H1 (cell line): Measurements from ENCODE around the gene TMEM176B. TPM values are rescaled to one million over a fixed set of nuclear protein-coding genes. Genes with fewer than 3 reads are reported as not detected.
A peak's percentile ranks its signal among the peaks of the same experiment; 100 is the strongest.

Experiments
- CTCF ChIA-PET: fragments of 300-600 bp; sonication (Branson Sonifier 250); formaldehyde crosslinking; loops from one replicate; lab custom pipeline; 2021; ENCODE audit not compliant: partially characterized antibody; lab: Charles Lee
- POLR2A ChIA-PET: fragments of 300-600 bp; sonication (Branson Sonifier 250); formaldehyde crosslinking; loops from one replicate; lab custom pipeline; 2021; ENCODE audit warnings: inconsistent platforms; ENCODE audit not compliant: partially characterized antibody; lab: Charles Lee
- DNase-seq, 2 experiments: peaks; one replicate each; pipeline versions ENCODE4 v3.0.0 to v3.0.0-alpha.2; 2010 to 2022; ENCODE audit warnings: low spot score in 2 of 2, low read depth in 1 of 2, mixed read lengths in 1 of 2
- FAIRE-seq: peaks from 2 replicates; lab custom pipeline; 2011; peaks lifted over from hg19 to GRCh38; lab: Jason Lieb, UNC
- H2AFZ ChIP-seq: 2 replicates; pipeline ENCODE4 v1.8.1; 2012; ENCODE audit warnings: low read length, inconsistent platforms
- H2AK5ac ChIP-seq: 2 replicates; pipeline ENCODE4 v1.6.1; 2013; ENCODE audit warnings: low read depth, low read length
- H2BK120ac ChIP-seq: replicated peaks from 2 replicates; pipeline ENCODE3; 2013; ENCODE audit warnings: low read depth, low read length, inconsistent platforms
- H2BK12ac ChIP-seq: 2 replicates; pipeline ENCODE4 v1.6.1; 2013; ENCODE audit warnings: low read depth, low read length
- H2BK15ac ChIP-seq: 2 replicates; pipeline ENCODE4 v1.6.1; 2013; ENCODE audit warnings: low read length
- H2BK20ac ChIP-seq: 2 replicates; pipeline ENCODE4 v1.6.1; 2013; ENCODE audit warnings: low read length
- H2BK5ac ChIP-seq: 2 replicates; pipeline ENCODE4 v1.6.1; 2013; ENCODE audit warnings: low read depth, low read length
- H3K14ac ChIP-seq: 2 replicates; pipeline ENCODE4 v1.6.1; 2013; ENCODE audit warnings: inconsistent platforms; ENCODE audit not compliant: insufficient read length
- H3K18ac ChIP-seq: 2 replicates; pipeline ENCODE4 v1.6.1; 2013; ENCODE audit warnings: low read length; ENCODE audit errors: extremely low read depth
- H3K23ac ChIP-seq: 2 replicates; pipeline ENCODE4 v1.6.1; 2013; ENCODE audit warnings: inconsistent platforms; ENCODE audit not compliant: insufficient read length
- H3K23me2 ChIP-seq: 2 replicates; pipeline ENCODE4 v1.6.1; 2013; ENCODE audit warnings: low read depth, low read length
- H3K27ac ChIP-seq: 2 replicates; pipeline ENCODE4 v1.6.1; 2011; ENCODE audit warnings: low read depth, low read length, inconsistent platforms
- H3K27me3 ChIP-seq, 4 experiments: replicated peaks in 1 of 4; 1 replicate in 1 of 4; 2 replicates in 3 of 4; pipeline versions ENCODE4 v1.6.1 to v1.8.1; 2011 to 2013; ENCODE audit warnings: low read length in 3 of 4, mild to moderate bottlenecking in 3 of 4, inconsistent platforms in 2 of 4, mixed read lengths in 2 of 4, moderate library complexity in 1 of 4; ENCODE audit not compliant: control insufficient read depth in 3 of 4, insufficient read depth in 3 of 4; ENCODE audit errors: extremely low read depth in 1 of 4
- H3K36me3 ChIP-seq, 4 experiments: 2 replicates each; pipeline versions ENCODE4 v1.6.1 to v1.8.1; 2011 to 2013; ENCODE audit warnings: mild to moderate bottlenecking in 4 of 4, low read length in 3 of 4, moderate library complexity in 2 of 4, control low read depth in 1 of 4, inconsistent platforms in 1 of 4; ENCODE audit not compliant: insufficient read depth in 4 of 4, control insufficient read depth in 2 of 4
- H3K4ac ChIP-seq: replicated peaks from 2 replicates; pipeline ENCODE3; 2013; ENCODE audit warnings: low read length, low read depth, mixed read lengths, inconsistent platforms; ENCODE audit not compliant: insufficient read length
- H3K4me1 ChIP-seq, 4 experiments: replicated peaks in 1 of 4; 1 replicate in 1 of 4; 2 replicates in 3 of 4; pipeline versions ENCODE4 v1.6.1 to v1.8.1; 2011 to 2013; ENCODE audit warnings: low read length in 3 of 4, inconsistent platforms in 2 of 4, mixed read lengths in 1 of 4; ENCODE audit not compliant: insufficient read depth in 4 of 4, control insufficient read depth in 3 of 4
- H3K4me2 ChIP-seq, 2 experiments: 2 replicates each; pipeline versions ENCODE4 v1.6.1 to v1.8.1; 2011 to 2013; ENCODE audit warnings: low read depth in 2 of 2, low read length in 2 of 2, control low read depth in 1 of 2, inconsistent platforms in 1 of 2, mild to moderate bottlenecking in 1 of 2; ENCODE audit not compliant: insufficient read depth in 1 of 2
- H3K4me3 ChIP-seq, 4 experiments: fragments of 200-600, 300-600 bp in 1 of 4; sonication (generic), shearing (Covaris generic), sonication (Bioruptor Twin) in 1 of 4; 2 replicates each; pipeline versions ENCODE4 v1.5.1 to v1.8.1; 2011 to 2016; ENCODE audit warnings: low read length in 4 of 4, low read depth in 3 of 4, control low read depth in 2 of 4, inconsistent platforms in 2 of 4, mild to moderate bottlenecking in 2 of 4, mixed read lengths in 1 of 4, moderate library complexity in 1 of 4; ENCODE audit not compliant: insufficient read depth in 2 of 4; ENCODE audit errors: extremely low read depth in 1 of 4
- H3K56ac ChIP-seq: replicated peaks from 2 replicates; pipeline ENCODE3; 2013; ENCODE audit warnings: low read depth, mild to moderate bottlenecking, mixed read lengths, low read length, inconsistent platforms; ENCODE audit not compliant: insufficient read length
- H3K79me1 ChIP-seq: 2 replicates; pipeline ENCODE4 v1.6.1; 2013; ENCODE audit warnings: low read depth, low read length, control low read depth
- H3K79me2 ChIP-seq, 2 experiments: 2 replicates each; pipeline versions ENCODE4 v1.6.1 to v1.8.1; 2012 to 2013; ENCODE audit warnings: low read length in 2 of 2, mild to moderate bottlenecking in 2 of 2, inconsistent platforms in 1 of 2; ENCODE audit not compliant: insufficient read depth in 2 of 2, control insufficient read depth in 1 of 2
- H3K9ac ChIP-seq, 4 experiments: replicated peaks in 1 of 4; 1 replicate in 1 of 4; 2 replicates in 3 of 4; pipeline versions ENCODE4 v1.6.1 to v1.8.1; 2011 to 2013; ENCODE audit warnings: low read depth in 3 of 4, low read length in 3 of 4, control low read depth in 2 of 4, mild to moderate bottlenecking in 2 of 4, moderate library complexity in 2 of 4, inconsistent platforms in 1 of 4; ENCODE audit errors: extremely low read depth in 1 of 4
- H3K9me3 ChIP-seq, 2 experiments: 2 replicates each; pipeline versions ENCODE4 v1.6.1 to v1.8.1; 2012 to 2013; ENCODE audit warnings: mild to moderate bottlenecking in 2 of 2, moderate library complexity in 2 of 2, control low read depth in 1 of 2, inconsistent platforms in 1 of 2, low read depth in 1 of 2, low read length in 1 of 2, mixed read lengths in 1 of 2; ENCODE audit not compliant: insufficient read depth in 2 of 2
- H4K20me1 ChIP-seq, 2 experiments: replicated peaks in 1 of 2; 2 replicates each; pipeline versions ENCODE3 to v1.8.1; 2011 to 2013; ENCODE audit warnings: inconsistent platforms in 2 of 2, low read length in 2 of 2, mild to moderate bottlenecking in 1 of 2; ENCODE audit not compliant: insufficient read depth in 2 of 2, control insufficient read depth in 1 of 2
- H4K5ac ChIP-seq: 2 replicates; pipeline ENCODE4 v1.6.1; 2013; ENCODE audit warnings: low read length, low read depth, mixed read lengths, inconsistent platforms; ENCODE audit not compliant: insufficient read length
- H4K8ac ChIP-seq: 2 replicates; pipeline ENCODE4 v1.8.0; 2013; ENCODE audit warnings: mild to moderate bottlenecking, moderate library complexity, low read length, inconsistent platforms; ENCODE audit not compliant: insufficient read depth; ENCODE audit errors: extremely low read depth
- H4K91ac ChIP-seq: replicated peaks from 2 replicates; pipeline ENCODE3; 2013; ENCODE audit warnings: low read length, mixed read lengths, inconsistent platforms; ENCODE audit not compliant: insufficient read length
- BCL11A ChIP-seq, 2 experiments: IDR thresholded peaks; one replicate each; pipeline ENCODE4 v1.6.1; 2011; ENCODE audit warnings: low read depth in 2 of 2, low read length in 2 of 2, mild to moderate bottlenecking in 2 of 2
- CREB1 ChIP-seq: IDR thresholded peaks from 2 replicates; pipeline ENCODE4 v1.6.1; 2012; ENCODE audit warnings: inconsistent platforms
- HDAC2 ChIP-seq, 2 experiments: fragments of 300-600 bp in 1 of 2; sonication (generic) in 1 of 2; IDR thresholded peaks; 2 replicates each; pipeline ENCODE4 v1.6.1; 2011 to 2012; ENCODE audit warnings: low read depth in 2 of 2, low read length in 2 of 2, mild to moderate bottlenecking in 2 of 2, moderate library complexity in 2 of 2, borderline replicate concordance in 1 of 2, inconsistent platforms in 1 of 2
- POU5F1 ChIP-seq: IDR thresholded peaks from 2 replicates; pipeline ENCODE4 v1.6.1; 2011; ENCODE audit warnings: low read depth, mild to moderate bottlenecking, low read length, moderate library complexity
- RBBP5 ChIP-seq: IDR thresholded peaks from 2 replicates; pipeline ENCODE4 v1.7.1; 2012; ENCODE audit warnings: low read depth, mild to moderate bottlenecking, inconsistent platforms, low read length, moderate library complexity, borderline replicate concordance
- RXRA ChIP-seq: IDR thresholded peaks from 2 replicates; pipeline ENCODE4 v1.6.1; 2011; ENCODE audit warnings: low read depth, mild to moderate bottlenecking, low read length, moderate library complexity; ENCODE audit not compliant: insufficient read depth
- SIN3A ChIP-seq, 2 experiments: IDR thresholded peaks in 1 of 2; conservative IDR thresholded peaks in 1 of 2; 2 replicates each; pipeline ENCODE4 v1.6.1; 2011 to 2012; ENCODE audit warnings: low read length in 2 of 2, improper control_type of control experiment in 1 of 2, low read depth in 1 of 2, mild to moderate bottlenecking in 1 of 2
- SP1 ChIP-seq: IDR thresholded peaks from 2 replicates; pipeline ENCODE4 v1.6.1; 2011; ENCODE audit warnings: low read depth, low read length
- WGBS, 2 experiments: shearing (Covaris generic) in 1 of 2; methylation state at CpG; one replicate each; pipeline versions ENCODE4 v1.1.6 to v1.1.7; 2013 to 2015; ENCODE audit warnings: low lambda C conversion rate in 2 of 2, mixed read lengths in 2 of 2, inconsistent platforms in 1 of 2, low coverage in 1 of 2, missing lambda C conversion rate in 1 of 2; ENCODE audit not compliant: insufficient replicate concordance in 2 of 2, insufficient coverage in 1 of 2, insufficient read length in 1 of 2; ENCODE audit errors: extremely low coverage in 1 of 2, missing lambda C conversion rate in 1 of 2; 5-methylcytosine and 5-hydroxymethylcytosine counted together
- long read RNA-seq, 2 experiments: library from RNA in 1 of 2; library from capped mRNA in 1 of 2; stranded (forward); transcript quantifications; one replicate each; pipeline ENCODE4 v2.0.0, GENCODE V29; 2021; ENCODE audit warnings: inconsistent platforms in 1 of 2
- polyA minus RNA-seq, 3 experiments: library from RNA; depleted of rRNA, polyadenylated mRNA; stranded (reverse); fragments of >200 nt; gene quantifications; 1 replicate in 2 of 3; 2 replicates in 1 of 3; pipeline ENCODE4 v1.2.3, GENCODE V29; 2011
- polyA plus RNA-seq, 7 experiments: library from polyadenylated mRNA; depleted of rRNA in 3 of 7; stranded (reverse) in 5 of 7; unstranded in 2 of 7; fragments of >200 nt in 5 of 7; fragments of 200-250 nt in 2 of 7; gene quantifications; 1 replicate in 5 of 7; 2 replicates in 1 of 7; 4 replicates in 1 of 7; pipeline versions ENCODE4 v1.2.1 to v1.2.3, GENCODE V29; 2011 to 2013; ENCODE audit warnings: missing spikeins in 2 of 7, mixed read lengths in 2 of 7
- total RNA-seq: library from RNA; stranded (reverse); fragmentation: NEBNext Ultra II Directional; extraction: Animal tissue kit (Norgen Biotek cat#: 25700); gene quantifications from 2 replicates; pipeline ENCODE4 v1.2.1, GENCODE V29; 2021

TMEM176B gene
- total RNA-seq (1.2 TPM in 2 replicates), polyA plus RNA-seq (2011; rRNA removed) (2.1 and 2.2 TPM in 2 replicates), polyA minus RNA-seq (2011; rRNA and poly(A)+ RNA removed) (1.0 TPM in 1 of 2 replicates, not detected in the other)
- 1.7 TPM for polyA plus RNA-seq (2011; cell fraction: cytosol; rRNA removed)
- polyA plus RNA-seq (2011; cell fraction: nucleus; rRNA removed), result 1.9 TPM
- polyA plus RNA-seq (2012, experiment 1 of 2), result 0.48 to 1.3 TPM (median 1.2 TPM) in 4 replicates
- 1.3 TPM for polyA plus RNA-seq (2012, experiment 2 of 2)
- 0.91 TPM for polyA plus RNA-seq (2013, experiment 1 of 2)
- polyA plus RNA-seq (2013, experiment 2 of 2), result 0.87 TPM
- not detected for polyA minus RNA-seq (2011; cell fraction: cytosol; rRNA and poly(A)+ RNA removed)
- polyA minus RNA-seq (2011; cell fraction: nucleus; rRNA and poly(A)+ RNA removed), result not detected
- long read RNA-seq, experiment 1, partial matches to known transcripts, result 1 of 4 reads
- long read RNA-seq, experiment 1, other reads (novel, unspliced or antisense), result 2 of 4 reads
- long read RNA-seq, experiment 2, partial matches to known transcripts, result 0 of 1 reads
- long read RNA-seq, experiment 2, other reads (novel, unspliced or antisense), result 1 of 1 reads

DNA sequence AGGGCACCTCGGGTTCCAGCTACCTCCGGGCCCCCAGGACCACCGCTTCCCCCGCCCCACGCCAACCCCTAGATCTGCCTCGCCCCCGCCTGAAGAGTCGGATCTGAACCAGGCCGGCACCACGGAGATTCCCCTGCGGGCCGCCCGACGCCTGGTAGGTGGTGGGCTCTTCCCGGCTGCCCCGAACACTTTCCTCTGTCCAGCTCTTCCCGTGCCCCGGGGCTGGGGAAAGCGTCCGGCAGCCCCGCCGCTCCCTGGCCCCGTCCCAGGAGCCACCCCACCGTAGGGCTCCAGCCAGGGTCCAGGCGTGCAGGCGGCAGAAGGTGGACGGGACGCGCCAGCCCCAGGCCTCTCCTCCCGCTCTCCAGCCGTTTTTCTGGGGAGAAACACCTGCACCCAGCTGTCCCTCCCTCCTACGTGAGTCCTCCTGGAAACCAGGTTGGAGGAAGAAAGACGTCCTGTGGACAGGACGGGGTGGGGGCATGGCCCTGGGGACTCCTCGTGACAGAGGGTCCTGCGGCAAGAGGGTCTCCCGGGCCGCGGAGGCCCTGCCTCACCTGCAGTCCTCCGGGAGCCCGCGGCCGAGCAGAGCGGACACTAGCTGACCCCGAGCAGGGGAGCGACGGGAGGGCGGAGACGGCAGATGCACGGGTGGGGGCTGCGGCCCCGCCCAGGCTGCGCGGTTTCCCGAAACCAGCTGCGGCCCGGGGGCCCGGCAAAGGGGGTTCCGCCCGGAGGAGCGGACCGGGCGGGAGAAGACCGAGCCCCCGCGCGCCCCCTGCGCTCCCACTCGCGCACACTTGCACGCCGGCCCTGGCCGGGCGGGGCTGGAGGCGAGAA, at the start of gene TMEM176B:
Gene TMEM176B, minus strand, starts transcription at position 624 of the 840 bp plus-strand sequence. CDS start 3,795 bp downstream, outside the sequence.
- Histone ChIP-seq H4K5ac (no peak within 1 kb of the TSS), H4K20me1 (no peaks in the 10 kb centered on the region), H3K4ac (no peak within 1 kb of the TSS), H3K9ac (no peak within 1 kb of the TSS), H3K23ac (no peak within 1 kb of the TSS), H2BK12ac (no peak within 1 kb of the TSS), H2BK5ac (no peak within 1 kb of the TSS), H3K23me2 (peaks cover 14% of the 10 kb centered on the region), H2BK15ac (no peak within 1 kb of the TSS), H2AFZ (peak within 1 kb of the TSS; percentile 56; the same call in 1 of the 2 replicates), H2BK20ac (no peak within 1 kb of the TSS), H3K4me3 (peak within 1 kb of the TSS; percentile 31 to 66 (median 44)), H3K79me2 (no peaks in the 10 kb centered on the region), H3K4me1 (peaks cover 0 to 9% (median 4%) of the 10 kb centered on the region in 4 experiments; a peak in 6 of 7 replicates), H2AK5ac (no peak within 1 kb of the TSS), H4K91ac (no peak within 1 kb of the TSS), H3K4me2 (peak within 1 kb of the TSS; percentile 84 to 93), H3K36me3 (peaks cover 0 to 11% (median 0%) of the 10 kb centered on the region in 4 experiments; a peak in 1 of 8 replicates), H3K27ac (no peak within 1 kb of the TSS), H3K27me3 (peaks cover 37 to 49% (median 46%) of the 10 kb centered on the region in 4 experiments), H3K56ac (no peak within 1 kb of the TSS), H3K79me1 (no peaks in the 10 kb centered on the region), H3K18ac (no peak within 1 kb of the TSS; the same call in 1 of the 2 replicates), H3K14ac (no peak within 1 kb of the TSS), H2BK120ac (no peak within 1 kb of the TSS), H4K8ac (no peak within 1 kb of the TSS; the same call in 1 of the 2 replicates), H3K9me3 (no peaks in the 10 kb centered on the region; a peak in 1 of 4 replicates)
- CTCF ChIA-PET, result interaction anchor here (0.8 to 1.9 kb wide), 9 partner anchors 8 to 351 kb away, joined by 3 to 6 read pairs (median 3); no protein-coding TSS in a partner anchor
- peak in 1 of 2 experiments; percentile 58 for DNase-seq
- no peak for FAIRE-seq
- WGBS, 2 experiments, result 10% methylated on average over 25 of the region's 75 CpGs; no CpG with 5 or more reads in 1 of the 2 experiments
- POLR2A ChIA-PET, result interaction anchor here (1.0 to 1.2 kb wide), 2 partner anchors 12 to 20 kb away, joined by 3 read pairs; no protein-coding TSS in a partner anchor
- TF ChIP-seq RBBP5 (no peak), SP1 (no peak), POU5F1 (no peak), RXRA (no peak), SIN3A (conservative IDR thresholded peaks at IDR 0.05 in 1 of 2, IDR thresholded peaks at IDR 0.05 in 1 of 2; ENCODE audit: low read depth in 1 of 2, low read length in 2 of 2) (no peak), HDAC2 (IDR thresholded peaks at IDR 0.05; ENCODE audit: borderline replicate concordance in 1 of 2, low read depth in 2 of 2, low read length in 2 of 2) (no peak), CREB1 (no peak), BCL11A (IDR thresholded peaks at IDR 0.05; ENCODE audit: low read depth in 2 of 2, low read length in 2 of 2) (no peak)
